ENCODE data around the gene APBB2.
"Not testable (repeated sequence)": the region's sequence is repeated elsewhere in the genome, so short reads cannot be mapped to it uniquely, and the experiment has no call there.

The APBB2 gene

GRCh38 chr4:41095192-41095872, 119.0 kb downstream of the APBB2 start:
- no peak for DNase-seq

- no peak for DNase-seq
Observed at GRCh38 chr4:41092128-41092527, 122.2 kb downstream of the APBB2 start.

GRCh38 chr4:41081847-41082246, 132.5 kb downstream of the APBB2 start:
- DNase-seq = no peak

GRCh38 chr4:41080976-41081375, 133.4 kb downstream of the APBB2 start:
- no peak for DNase-seq

GRCh38 chr4:41079881-41080560, 134.3 kb downstream of the APBB2 start:
- DNase-seq = no peak

- no peak for DNase-seq
Observed at GRCh38 chr4:41077628-41078027, 136.7 kb downstream of the APBB2 start.

- DNase-seq = no peak
Observed at GRCh38 chr4:41076481-41076880, 137.9 kb downstream of the APBB2 start.

GRCh38 chr4:41074215-41074614, 140.1 kb downstream of the APBB2 start:
- DNase-seq = no peak

- DNase-seq = no peak
Observed at GRCh38 chr4:41072021-41072777, 142.1 kb downstream of the APBB2 start.

- no peak for DNase-seq
Observed at GRCh38 chr4:41070516-41071281, 143.6 kb downstream of the APBB2 start.

- DNase-seq = no peak
Observed at GRCh38 chr4:41069838-41070237, 144.5 kb downstream of the APBB2 start.

GRCh38 chr4:41069257-41069656, 145.1 kb downstream of the APBB2 start:
- DNase-seq = no peak

GRCh38 chr4:41067369-41067768, 147.0 kb downstream of the APBB2 start:
- DNase-seq = no peak

GRCh38 chr4:41066049-41066448, 148.3 kb downstream of the APBB2 start:
- no peak for DNase-seq

- DNase-seq = no peak
Observed at GRCh38 chr4:41065434-41066006, 148.8 kb downstream of the APBB2 start.

GRCh38 chr4:41064953-41065352, 149.4 kb downstream of the APBB2 start:
- DNase-seq = no peak

GRCh38 chr4:41061482-41062185, 152.7 kb downstream of the APBB2 start:
- DNase-seq = no peak

GRCh38 chr4:41060352-41061334, 153.7 kb downstream of the APBB2 start:
- DNase-seq = no peak

- DNase-seq = not testable (repeated sequence)
Observed at GRCh38 chr4:41059411-41059810, 154.9 kb downstream of the APBB2 start.

- DNase-seq = no peak
Observed at GRCh38 chr4:41058426-41058825, 155.9 kb downstream of the APBB2 start.

- no peak for DNase-seq
Observed at GRCh38 chr4:41057467-41057866, 156.9 kb downstream of the APBB2 start.
